ENCODE data around the gene LMX1A. TPM values are rescaled to one million over a fixed set of nuclear protein-coding genes. Genes with fewer than 3 reads are reported as not detected.

The LMX1A gene
- polyA plus RNA-seq, 1 donor (not counting 4 experiments of a cell fraction or from before 2014, with no cell fraction given): not detected

DNA sequence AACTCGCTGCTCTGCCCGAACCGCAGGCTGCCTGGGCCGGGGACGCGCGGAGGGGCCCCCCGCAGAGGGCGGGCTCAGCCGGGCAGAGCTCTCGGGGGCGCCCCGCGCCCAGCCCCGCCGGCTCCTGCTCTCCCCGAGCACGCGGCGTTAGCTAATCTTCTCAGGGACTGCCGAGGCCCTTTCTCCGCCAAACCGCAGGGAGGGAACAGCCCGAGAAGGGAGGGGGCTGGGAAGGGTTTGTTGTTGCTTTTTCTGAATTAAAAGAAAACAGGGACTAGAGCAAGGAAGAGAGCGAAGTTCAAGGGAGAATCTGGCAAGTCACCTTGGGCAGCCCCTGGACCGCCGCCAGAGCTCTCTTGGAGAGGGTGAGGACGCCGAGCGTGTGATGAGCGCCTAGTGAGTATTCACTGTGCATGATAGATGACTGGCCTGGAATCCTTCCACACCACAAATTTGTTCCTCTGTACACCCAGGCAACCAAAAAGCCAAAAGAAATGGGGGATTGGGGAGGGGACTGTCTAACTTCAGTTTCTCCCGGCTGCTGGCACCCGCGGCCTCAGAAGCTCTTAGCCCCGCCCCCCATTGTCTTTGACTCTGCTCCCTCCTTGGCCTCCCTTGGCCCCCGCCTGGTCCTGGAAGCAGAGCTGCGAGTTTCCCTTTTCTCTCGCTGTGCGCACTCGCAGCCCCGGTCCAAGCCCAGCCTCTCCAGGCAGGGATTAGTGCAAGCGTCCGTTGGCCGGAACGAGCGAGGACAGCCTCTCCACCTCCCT lies 19.7 kb upstream of the LMX1A start:
- Histone ChIP-seq H3K4me1 (ENCODE audit: control insufficient read depth, extremely low read depth, insufficient read depth, low read length) (peaks cover 2% of the 10 kb centered on the region), H4K20me1 (ENCODE audit: control insufficient read depth, extremely low read depth, insufficient read depth, low read length) (no peaks in the 10 kb centered on the region), H3K27ac (ENCODE audit: control insufficient read depth, insufficient read depth, low read length) (no peak overlapping the region), H3K27me3 (ENCODE audit: control insufficient read depth, extremely low read depth, insufficient read depth, low read length) (peaks cover 62% of the 10 kb centered on the region), H3K9me3 (ENCODE audit: control insufficient read depth, low read depth, low read length) (no peaks in the 10 kb centered on the region), H3K79me2 (ENCODE audit: control insufficient read depth, insufficient read depth, low read length) (no peaks in the 10 kb centered on the region), H3K36me3 (ENCODE audit: control insufficient read depth in 2 of 2, extremely low read depth in 1 of 2, insufficient read depth in 2 of 2, low read length in 2 of 2) (no peaks in the 10 kb centered on the region), H3K9me1 (ENCODE audit: control insufficient read depth, extremely low read depth, insufficient read depth, low read length) (no peaks in the 10 kb centered on the region), H3K4me2 (ENCODE audit: control insufficient read depth, extremely low read depth, insufficient read depth, low read depth, low read length) (peak overlapping the region; percentile 55), H2AFZ (ENCODE audit: control insufficient read depth, low read length) (no peak overlapping the region), H3K4me3 (ENCODE audit: control insufficient read depth in 2 of 3, extremely low read depth in 1 of 3, insufficient read depth in 2 of 3, low read depth in 1 of 3, low read length in 3 of 3) (peak overlapping the region in 2 of 3 experiments; percentile 1 to 29), H3K9ac (ENCODE audit: control insufficient read depth, extremely low read depth, insufficient read depth, low read length) (no peak overlapping the region)
- DNase-seq (ENCODE audit: low read depth, low spot score): no peak
- no peak for FAIRE-seq
- dilution Hi-C loops (cut with MboI; ENCODE audit: extremely low pct_ligation_motif_present, low sequenced_read_pairs): no loop called here
- TF ChIP-seq, protein P1, sequence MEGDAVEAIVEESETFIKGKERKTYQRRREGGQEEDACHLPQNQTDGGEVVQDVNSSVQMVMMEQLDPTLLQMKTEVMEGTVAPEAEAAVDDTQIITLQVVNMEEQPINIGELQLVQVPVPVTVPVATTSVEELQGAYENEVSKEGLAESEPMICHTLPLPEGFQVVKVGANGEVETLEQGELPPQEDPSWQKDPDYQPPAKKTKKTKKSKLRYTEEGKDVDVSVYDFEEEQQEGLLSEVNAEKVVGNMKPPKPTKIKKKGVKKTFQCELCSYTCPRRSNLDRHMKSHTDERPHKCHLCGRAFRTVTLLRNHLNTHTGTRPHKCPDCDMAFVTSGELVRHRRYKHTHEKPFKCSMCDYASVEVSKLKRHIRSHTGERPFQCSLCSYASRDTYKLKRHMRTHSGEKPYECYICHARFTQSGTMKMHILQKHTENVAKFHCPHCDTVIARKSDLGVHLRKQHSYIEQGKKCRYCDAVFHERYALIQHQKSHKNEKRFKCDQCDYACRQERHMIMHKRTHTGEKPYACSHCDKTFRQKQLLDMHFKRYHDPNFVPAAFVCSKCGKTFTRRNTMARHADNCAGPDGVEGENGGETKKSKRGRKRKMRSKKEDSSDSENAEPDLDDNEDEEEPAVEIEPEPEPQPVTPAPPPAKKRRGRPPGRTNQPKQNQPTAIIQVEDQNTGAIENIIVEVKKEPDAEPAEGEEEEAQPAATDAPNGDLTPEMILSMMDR (optimal IDR thresholded peaks at IDR 0.05 in 1 of 3, IDR thresholded peaks at IDR 0.05 in 1 of 3, conservative IDR thresholded peaks at IDR 0.05 in 1 of 3; ENCODE audit: extremely low read depth in 1 of 3, insufficient read depth in 2 of 3, low read length in 3 of 3): no peak

- Histone ChIP-seq H3K4me1 (ENCODE audit: control insufficient read depth, extremely low read depth, insufficient read depth, low read length) (peaks cover 2% of the 10 kb centered on the region), H3K27ac (ENCODE audit: control insufficient read depth, insufficient read depth, low read length) (no peak overlapping the region), H3K9me1 (ENCODE audit: control insufficient read depth, extremely low read depth, insufficient read depth, low read length) (no peaks in the 10 kb centered on the region), H3K9me3 (ENCODE audit: control insufficient read depth, low read depth, low read length) (no peaks in the 10 kb centered on the region), H2AFZ (ENCODE audit: control insufficient read depth, low read length) (no peak overlapping the region), H4K20me1 (ENCODE audit: control insufficient read depth, extremely low read depth, insufficient read depth, low read length) (no peaks in the 10 kb centered on the region), H3K4me3 (ENCODE audit: control insufficient read depth in 2 of 3, extremely low read depth in 1 of 3, insufficient read depth in 2 of 3, low read depth in 1 of 3, low read length in 3 of 3) (peak overlapping the region in 1 of 3 experiments; percentile 29), H3K4me2 (ENCODE audit: control insufficient read depth, extremely low read depth, insufficient read depth, low read depth, low read length) (peak overlapping the region; percentile 55), H3K9ac (ENCODE audit: control insufficient read depth, extremely low read depth, insufficient read depth, low read length) (no peak overlapping the region), H3K27me3 (ENCODE audit: control insufficient read depth, extremely low read depth, insufficient read depth, low read length) (peaks cover 63% of the 10 kb centered on the region), H3K79me2 (ENCODE audit: control insufficient read depth, insufficient read depth, low read length) (no peaks in the 10 kb centered on the region), H3K36me3 (ENCODE audit: control insufficient read depth in 2 of 2, extremely low read depth in 1 of 2, insufficient read depth in 2 of 2, low read length in 2 of 2) (no peaks in the 10 kb centered on the region)
- dilution Hi-C loops (cut with MboI; ENCODE audit: extremely low pct_ligation_motif_present, low sequenced_read_pairs): no loop called here
- DNase-seq (ENCODE audit: low read depth, low spot score) (no peak), FAIRE-seq (no peak)
- no peak for TF ChIP-seq EZH2 (IDR thresholded peaks at IDR 0.05; ENCODE audit: low read length)
- TF ChIP-seq, protein P1 (optimal IDR thresholded peaks at IDR 0.05 in 1 of 3, IDR thresholded peaks at IDR 0.05 in 1 of 3, conservative IDR thresholded peaks at IDR 0.05 in 1 of 3; ENCODE audit: extremely low read depth in 1 of 3, insufficient read depth in 2 of 3, low read length in 3 of 3): no peak
Observed at GRCh38 chr1:165375623-165376022, 19.1 kb upstream of the LMX1A start.

All from keratinocyte (primary cell).